Right ventricle myocardium superior (tissue), 1 donor: Measurements from ENCODE around the gene CLEC3B. TPM values are rescaled to one million over a fixed set of nuclear protein-coding genes. Genes with fewer than 3 reads are reported as not detected.

Source experiments
- ATAC-seq: fragments of 200-7000 bp; cut with Tn5 transposase; one replicate; pipeline ENCODE4 v1.9.1; 2020; ENCODE audit warnings: mild to moderate bottlenecking; ENCODE audit not compliant: poor library complexity
- DNase-seq: peaks from one replicate; pipeline ENCODE4 v3.0.0-alpha.2; 2020
- intact Hi-C: fragments of 100-400 bp; cut with DNase I; formaldehyde crosslinking; loops from one replicate; pipeline ENCODE4 v1.11.2; 2022
- total RNA-seq: library from RNA; stranded (reverse); fragmentation: NEBNext Ultra II Directional; extraction: Animal tissue kit (Norgen Biotek cat#: 25700); gene quantifications from one replicate; pipeline ENCODE4 v1.2.1, GENCODE V29; 2021
- donor health status: DM: no; HTN: yes; CAD: no; lungs with severe emphysema.

The CLEC3B gene
- total RNA-seq, 1 donor from 2014 or later = 78.6 TPM

- intact Hi-C loops = no loop called here
- DNase-seq = no peak
These were observed 24.4 kb upstream of the CLEC3B start for GRCh38 chr3:45001738-45002137.

GRCh38 chr3:45002139-45002660 lies 23.9 kb upstream of the CLEC3B start:
- intact Hi-C loops = no loop called here
- no peak for DNase-seq
- no peak for ATAC-seq

More at GRCh38 chr3:45001738-45002137, 24.4 kb upstream of the CLEC3B start:
- no peak for ATAC-seq

- ATAC-seq (peak; percentile 64), DNase-seq (no peak)
- intact Hi-C loops = no loop called here
These were observed 23.4 kb upstream of the CLEC3B start for GRCh38 chr3:45002720-45003119.

- ATAC-seq (no peak), DNase-seq (no peak)
- intact Hi-C loops = no loop called here
These were observed 22.7 kb upstream of the CLEC3B start for GRCh38 chr3:45003406-45003805.

GRCh38 chr3:45003859-45004258 lies 22.2 kb upstream of the CLEC3B start:
- DNase-seq (no peak), ATAC-seq (peak; percentile 58)
- intact Hi-C loops = no loop called here

- intact Hi-C loops = no loop called here
- no peak for ATAC-seq
- no peak for DNase-seq
These were observed 19.0 kb upstream of the CLEC3B start for GRCh38 chr3:45007091-45007490.

GRCh38 chr3:45008117-45008516 lies 18.0 kb upstream of the CLEC3B start:
- ATAC-seq = no peak
- no peak for DNase-seq
- intact Hi-C loops = no loop called here

GRCh38 chr3:45009868-45010267 lies 16.2 kb upstream of the CLEC3B start:
- ATAC-seq (no peak), DNase-seq (no peak)
- intact Hi-C loops = no loop called here

GRCh38 chr3:45010811-45011333 lies 15.2 kb upstream of the CLEC3B start:
- intact Hi-C loops = no loop called here
- DNase-seq (no peak), ATAC-seq (peak; percentile 34)

GRCh38 chr3:45011756-45012508 lies 14.2 kb upstream of the CLEC3B start:
- ATAC-seq = peak; percentile 91
- intact Hi-C loops = no loop called here
- peak; percentile 78 for DNase-seq

- DNase-seq (no peak), ATAC-seq (no peak)
- intact Hi-C loops = no loop called here
These were observed 13.5 kb upstream of the CLEC3B start for GRCh38 chr3:45012577-45012976.

GRCh38 chr3:45016916-45017315 lies 9.2 kb upstream of the CLEC3B start:
- intact Hi-C loops = no loop called here
- no peak for DNase-seq
- no peak for ATAC-seq

GRCh38 chr3:45017821-45018220 lies 8.3 kb upstream of the CLEC3B start:
- no peak for ATAC-seq
- no peak for DNase-seq
- intact Hi-C loops = no loop called here

- DNase-seq (no peak), ATAC-seq (no peak)
- intact Hi-C loops = no loop called here
These were observed 5.6 kb upstream of the CLEC3B start for GRCh38 chr3:45020534-45020933.

- intact Hi-C loops = no loop called here
- DNase-seq (peak; percentile 87), ATAC-seq (peak; percentile 75)
These were observed 4.4 kb upstream of the CLEC3B start for GRCh38 chr3:45021524-45022297.

- intact Hi-C loops = no loop called here
- ATAC-seq = no peak
These were observed 2.4 kb upstream of the CLEC3B start for GRCh38 chr3:45023675-45024074.

GRCh38 chr3:45024542-45025255 lies 1.4 kb upstream of the CLEC3B start:
- DNase-seq (no peak), ATAC-seq (peak; percentile 27)
- intact Hi-C loops = no loop called here

More at GRCh38 chr3:45023675-45024074, 2.4 kb upstream of the CLEC3B start:
- no peak for DNase-seq

- ATAC-seq = peak; percentile 82
- intact Hi-C loops = no loop called here
- peak; percentile 94 for DNase-seq
These were observed 854 bp downstream of the CLEC3B start for GRCh38 chr3:45026957-45027356.

GRCh38 chr3:45027441-45027840 lies 1.3 kb downstream of the CLEC3B start:
- intact Hi-C loops = no loop called here
- no peak for DNase-seq

More at GRCh38 chr3:45027441-45027840, 1.3 kb downstream of the CLEC3B start:
- ATAC-seq = no peak
